Tibial artery (tissue), 4 donors: Measurements from ENCODE around the gene NONO.
A peak's percentile ranks its signal among the peaks of the same experiment; 100 is the strongest.

Experiments used
- DNase-seq, 2 donors: peaks; one replicate each; pipeline ENCODE4 v3.0.0-alpha.2; 2019
- H3K27ac ChIP-seq, 2 donors: fragments of 200-600 bp; sonication (generic) in 1 of 2; 1 replicate in 1 of 2; 2 replicates in 1 of 2; pipeline ENCODE4 v1.5.1; 2018 to 2019; ENCODE audit warnings: mild to moderate bottlenecking in 1 of 2
- H3K27me3 ChIP-seq, 2 donors: fragments of 200-600 bp; sonication (generic) in 1 of 2; one replicate each; pipeline versions ENCODE4 v1.5.1 to v1.6.0; 2016 to 2019
- H3K36me3 ChIP-seq, 3 donors: fragments of 200-600 bp; sonication (generic) in 2 of 3; one replicate each; pipeline ENCODE4 v1.5.1; 2016 to 2019; ENCODE audit warnings: mild to moderate bottlenecking in 2 of 3
- H3K4me1 ChIP-seq, 4 donors: fragments of 200-600 bp; sonication (generic) in 2 of 4; 1 replicate in 3 of 4; 2 replicates in 1 of 4; pipeline ENCODE4 v1.5.1; 2016 to 2019
- H3K4me3 ChIP-seq, 2 donors: fragments of 200-600 bp; sonication (generic) in 1 of 2; 1 replicate in 1 of 2; 2 replicates in 1 of 2; pipeline ENCODE4 v1.5.1; 2018 to 2019; ENCODE audit warnings: mild to moderate bottlenecking in 2 of 2
- H3K9me3 ChIP-seq, 3 donors: fragments of 200-600 bp; sonication (generic) in 1 of 3; one replicate each; pipeline ENCODE4 v1.5.1; 2016 to 2019
- intact Hi-C: fragments of 100-400 bp; cut with DNase I; formaldehyde crosslinking; loops from one replicate; pipeline ENCODE4 v1.15.0; 2023; ENCODE audit warnings: low total_unique reads
- TF ChIP-seq, protein P1 (sequence below), 2 experiments: fragments of 200-600 bp in 1 of 2; fragments of 450-650 bp in 1 of 2; IDR thresholded peaks; one replicate each; pipeline ENCODE4 v1.5.1; 2017 to 2019; ENCODE audit warnings: antibody characterized with exemption in 2 of 2, mild to moderate bottlenecking in 1 of 2, moderate library complexity in 1 of 2

Gene NONO

DNA sequence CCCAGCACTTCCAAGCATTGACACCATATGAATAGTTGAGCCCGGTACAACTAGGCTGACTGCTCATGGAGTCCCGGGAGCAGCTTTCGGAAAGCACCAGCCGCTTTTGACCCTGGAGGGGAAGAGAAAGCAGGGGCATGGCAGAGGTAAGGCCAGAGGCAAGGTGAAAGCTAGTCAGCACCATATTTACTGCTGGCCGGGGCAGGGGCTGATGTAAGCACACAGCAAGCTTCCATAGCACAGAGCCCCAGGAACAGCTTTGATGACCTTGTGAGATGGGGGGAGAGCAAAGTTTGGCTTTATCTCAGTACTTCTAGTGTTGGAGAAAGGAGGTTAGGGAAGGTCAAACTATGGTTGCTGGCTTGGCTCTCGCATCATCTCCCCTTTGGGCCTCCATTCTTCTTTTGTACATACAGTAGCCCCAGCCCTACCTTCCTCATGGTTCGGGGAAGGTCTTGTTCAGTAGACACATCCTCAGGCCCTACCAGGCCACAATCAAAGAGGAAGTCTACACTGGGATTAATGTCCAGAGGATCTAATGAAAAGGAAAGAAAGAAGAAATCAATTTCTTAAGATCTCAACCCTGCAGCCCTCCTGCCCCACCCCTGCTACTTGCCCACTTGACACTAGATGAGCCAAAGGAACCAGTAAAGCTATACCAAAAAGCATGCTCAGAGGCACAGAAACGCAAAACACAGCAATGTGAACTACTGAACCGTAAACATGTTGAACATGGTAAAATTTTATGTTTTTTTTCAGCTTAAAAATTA lies 38.9 kb upstream of the NONO start:
- no peak for DNase-seq
- Histone ChIP-seq H3K4me1 (no peaks in the 10 kb centered on the region), H3K36me3 (peaks cover 6 to 98% (median 50%) of the 10 kb centered on the region in 3 donors), H3K9me3 (no peaks in the 10 kb centered on the region), H3K27me3 (no peaks in the 10 kb centered on the region), H3K4me3 (no peak overlapping the region), H3K27ac (no peak overlapping the region)
- TF ChIP-seq, protein P1, sequence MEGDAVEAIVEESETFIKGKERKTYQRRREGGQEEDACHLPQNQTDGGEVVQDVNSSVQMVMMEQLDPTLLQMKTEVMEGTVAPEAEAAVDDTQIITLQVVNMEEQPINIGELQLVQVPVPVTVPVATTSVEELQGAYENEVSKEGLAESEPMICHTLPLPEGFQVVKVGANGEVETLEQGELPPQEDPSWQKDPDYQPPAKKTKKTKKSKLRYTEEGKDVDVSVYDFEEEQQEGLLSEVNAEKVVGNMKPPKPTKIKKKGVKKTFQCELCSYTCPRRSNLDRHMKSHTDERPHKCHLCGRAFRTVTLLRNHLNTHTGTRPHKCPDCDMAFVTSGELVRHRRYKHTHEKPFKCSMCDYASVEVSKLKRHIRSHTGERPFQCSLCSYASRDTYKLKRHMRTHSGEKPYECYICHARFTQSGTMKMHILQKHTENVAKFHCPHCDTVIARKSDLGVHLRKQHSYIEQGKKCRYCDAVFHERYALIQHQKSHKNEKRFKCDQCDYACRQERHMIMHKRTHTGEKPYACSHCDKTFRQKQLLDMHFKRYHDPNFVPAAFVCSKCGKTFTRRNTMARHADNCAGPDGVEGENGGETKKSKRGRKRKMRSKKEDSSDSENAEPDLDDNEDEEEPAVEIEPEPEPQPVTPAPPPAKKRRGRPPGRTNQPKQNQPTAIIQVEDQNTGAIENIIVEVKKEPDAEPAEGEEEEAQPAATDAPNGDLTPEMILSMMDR (IDR thresholded peaks at IDR 0.05): no peak
- intact Hi-C loops: no loop called here

DNA sequence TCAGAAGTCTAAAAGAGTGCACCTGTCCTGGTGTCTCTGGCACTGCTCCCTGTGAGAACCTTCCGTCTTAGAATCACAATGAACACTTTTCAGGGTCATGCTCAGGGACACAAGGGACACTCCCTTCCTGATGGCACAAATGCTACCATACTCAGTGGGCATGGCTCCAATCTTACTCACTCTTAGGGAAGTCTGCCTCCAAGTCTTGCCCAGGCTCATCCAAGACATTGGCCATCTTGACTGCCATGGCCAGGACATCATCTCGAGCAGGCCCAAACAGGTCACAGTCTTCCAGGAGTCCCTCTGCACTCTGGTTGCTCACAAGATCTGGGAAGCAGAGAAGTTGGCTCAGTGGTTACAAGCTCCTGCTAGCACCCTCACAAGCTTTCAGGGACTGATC lies 38.3 kb upstream of the NONO start:
- TF ChIP-seq, protein P1 (IDR thresholded peaks at IDR 0.05): no peak
- H3K9me3 ChIP-seq: no peaks in the 10 kb centered on the region
- no peak for DNase-seq
- no peaks in the 10 kb centered on the region for H3K4me1 ChIP-seq
- intact Hi-C loops: no loop called here
- peaks cover 9 to 98% (median 55%) of the 10 kb centered on the region in 3 donors for H3K36me3 ChIP-seq
- H3K27ac ChIP-seq: no peak overlapping the region
- H3K4me3 ChIP-seq: no peak overlapping the region
- no peaks in the 10 kb centered on the region for H3K27me3 ChIP-seq

DNA sequence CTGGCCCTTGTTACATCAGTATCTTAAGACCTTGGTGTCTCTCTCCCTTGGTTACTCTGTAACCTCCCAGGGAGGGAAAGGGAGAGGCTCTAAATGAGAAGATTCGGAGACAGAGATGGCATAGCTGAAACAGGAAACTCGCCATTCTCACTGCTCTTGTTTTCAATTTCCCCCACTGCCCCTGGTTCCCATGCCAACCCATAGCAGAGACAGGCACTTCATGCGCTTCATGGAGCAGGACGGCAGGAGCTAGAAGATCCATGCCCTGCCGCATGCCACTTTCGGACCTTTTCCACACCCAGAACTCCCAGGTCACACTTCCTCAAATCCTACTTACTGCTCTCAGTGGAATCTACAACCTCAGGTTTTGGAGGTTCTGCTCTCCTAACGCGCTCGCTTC lies 32.6 kb upstream of the NONO start:
- Histone ChIP-seq H3K36me3 (peaks cover 5 to 46% (median 28%) of the 10 kb centered on the region in 3 donors), H3K4me3 (no peak overlapping the region), H3K9me3 (no peaks in the 10 kb centered on the region), H3K27me3 (no peaks in the 10 kb centered on the region), H3K4me1 (peaks cover 0 to 17% (median 9%) of the 10 kb centered on the region in 4 donors), H3K27ac (no peak overlapping the region)
- no peak for DNase-seq
- TF ChIP-seq, protein P1 (IDR thresholded peaks at IDR 0.05): no peak
- intact Hi-C loops: loop anchor here (10.0 kb wide), 1 partner anchor 114 kb away; the partner anchor contains the start of gene TAF1

DNA sequence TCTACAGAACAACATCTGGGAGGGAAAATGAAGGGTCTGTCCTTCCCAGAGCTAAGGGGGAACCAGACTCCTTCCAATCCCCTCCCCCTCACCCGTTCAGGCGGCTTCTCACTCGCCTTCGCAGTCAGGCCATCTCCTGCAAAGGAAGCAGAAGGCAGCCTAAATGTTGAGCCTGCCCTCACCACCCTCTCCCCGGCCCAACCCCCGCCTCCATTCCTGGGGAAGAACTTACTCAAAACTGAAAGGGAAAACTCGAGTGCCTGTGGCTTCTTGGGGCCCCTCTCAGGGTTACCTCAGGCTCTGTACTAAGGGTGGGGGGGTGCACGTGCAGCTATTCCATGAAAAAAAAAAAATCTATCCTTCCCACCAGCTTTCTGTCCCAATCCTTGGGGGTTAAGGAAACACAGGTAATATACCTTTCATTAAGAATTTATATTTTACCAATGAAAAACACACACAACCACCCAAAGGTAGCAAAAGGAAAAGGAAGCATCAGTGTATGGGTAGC lies 31.9 kb upstream of the NONO start:
- peaks cover 0 to 17% (median 9%) of the 10 kb centered on the region in 4 donors for H3K4me1 ChIP-seq
- no peak for DNase-seq
- intact Hi-C loops: loop anchor here (10.0 kb wide), 1 partner anchor 113 kb away; the partner anchor contains the start of gene TAF1
- H3K27ac ChIP-seq: no peak overlapping the region
- peaks cover 5 to 39% (median 21%) of the 10 kb centered on the region in 3 donors for H3K36me3 ChIP-seq
- H3K4me3 ChIP-seq: no peak overlapping the region
- TF ChIP-seq, protein P1 (IDR thresholded peaks at IDR 0.05): no peak
- no peaks in the 10 kb centered on the region for H3K9me3 ChIP-seq
- no peaks in the 10 kb centered on the region for H3K27me3 ChIP-seq

DNA sequence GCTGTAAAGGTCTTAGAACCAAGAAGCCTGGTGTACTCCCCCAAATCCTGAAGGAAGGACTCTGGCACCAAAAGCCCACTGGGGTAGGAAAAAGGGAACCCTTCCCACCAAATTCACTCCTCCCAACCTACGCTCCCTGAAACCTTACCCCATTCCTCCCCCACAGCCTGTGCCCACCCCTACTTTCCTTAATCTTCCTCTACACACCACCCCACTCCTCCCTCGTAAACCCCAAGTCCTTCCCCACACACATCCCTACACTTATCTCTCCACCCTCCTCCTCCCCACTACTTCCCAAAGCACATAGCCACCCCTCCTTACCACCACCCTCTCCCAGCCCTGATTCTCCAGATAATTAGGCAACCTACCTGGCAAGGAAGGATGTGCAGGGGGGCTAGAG lies 31.2 kb upstream of the NONO start:
- DNase-seq: no peak
- intact Hi-C loops: loop anchor here (10.0 kb wide), 1 partner anchor 113 kb away; the partner anchor contains the start of gene TAF1
- Histone ChIP-seq H3K27ac (peak overlapping the region in 1 of 2 donors; percentile 92), H3K36me3 (peaks cover 5 to 32% (median 20%) of the 10 kb centered on the region in 3 donors), H3K4me3 (no peak overlapping the region), H3K4me1 (peaks cover 0 to 17% (median 9%) of the 10 kb centered on the region in 4 donors), H3K27me3 (no peaks in the 10 kb centered on the region), H3K9me3 (no peaks in the 10 kb centered on the region)
- TF ChIP-seq, protein P1 (IDR thresholded peaks at IDR 0.05): no peak
